HuH-7 (cell line): Measurements from ENCODE around the gene CHD2.
A peak's percentile ranks its signal among the peaks of the same experiment; 100 is the strongest.
"Not testable (repeated sequence)": the region's sequence is repeated elsewhere in the genome, so short reads cannot be mapped to it uniquely, and the experiment has no call there.

Source experiments
- DNase-seq: peaks from one replicate; pipeline ENCODE4 v3.0.0; 2011; ENCODE audit warnings: low spot score

CHD2 gene

GRCh38 chr15:93020976-93021772 is 121.0 kb downstream of the CHD2 start:
- DNase-seq = no peak

GRCh38 chr15:93024293-93024692 is 124.2 kb downstream of the CHD2 start:
- DNase-seq = no peak

GRCh38 chr15:93024716-93025624 is 124.8 kb downstream of the CHD2 start:
- DNase-seq = no peak

- DNase-seq = no peak
These were observed 125.5 kb downstream of the CHD2 start for GRCh38 chr15:93025625-93025982.

GRCh38 chr15:93026380-93026817 is 126.3 kb downstream of the CHD2 start:
- no peak for DNase-seq

GRCh38 chr15:93027413-93027812 is 127.3 kb downstream of the CHD2 start:
- DNase-seq = peak; percentile 7

GRCh38 chr15:93028111-93028631 is 128.0 kb downstream of the CHD2 start:
- DNase-seq = peak; percentile 8

- no peak for DNase-seq
These were observed 128.6 kb downstream of the CHD2 start for GRCh38 chr15:93028632-93029213.

GRCh38 chr15:93029214-93029835 is 129.2 kb downstream of the CHD2 start:
- peak; percentile 9 for DNase-seq

- DNase-seq = peak; percentile 16
These were observed 129.8 kb downstream of the CHD2 start for GRCh38 chr15:93029836-93030429.

- DNase-seq = peak; percentile 94
These were observed 130.4 kb downstream of the CHD2 start for GRCh38 chr15:93030430-93031102.

GRCh38 chr15:93031103-93031464 is 131.0 kb downstream of the CHD2 start:
- no peak for DNase-seq

GRCh38 chr15:93031557-93032384 is 131.6 kb downstream of the CHD2 start:
- DNase-seq = not testable (repeated sequence)

- DNase-seq = peak; percentile 10
These were observed 132.5 kb downstream of the CHD2 start for GRCh38 chr15:93032515-93033206.

GRCh38 chr15:93033434-93034045 is 133.4 kb downstream of the CHD2 start:
- DNase-seq = peak; percentile 7

GRCh38 chr15:93034512-93034911 is 134.4 kb downstream of the CHD2 start:
- no peak for DNase-seq

GRCh38 chr15:93035092-93035915 is 135.2 kb downstream of the CHD2 start:
- DNase-seq = no peak
